ENCODE data around the gene LIPC. TPM values are rescaled to one million over a fixed set of nuclear protein-coding genes. Genes with fewer than 3 reads are reported as not detected.

The LIPC gene
- total and polyA plus RNA-seq, 8 donors, result 0.23 to 7.5 (median 0.76) TPM; not detected in 4

DNA sequence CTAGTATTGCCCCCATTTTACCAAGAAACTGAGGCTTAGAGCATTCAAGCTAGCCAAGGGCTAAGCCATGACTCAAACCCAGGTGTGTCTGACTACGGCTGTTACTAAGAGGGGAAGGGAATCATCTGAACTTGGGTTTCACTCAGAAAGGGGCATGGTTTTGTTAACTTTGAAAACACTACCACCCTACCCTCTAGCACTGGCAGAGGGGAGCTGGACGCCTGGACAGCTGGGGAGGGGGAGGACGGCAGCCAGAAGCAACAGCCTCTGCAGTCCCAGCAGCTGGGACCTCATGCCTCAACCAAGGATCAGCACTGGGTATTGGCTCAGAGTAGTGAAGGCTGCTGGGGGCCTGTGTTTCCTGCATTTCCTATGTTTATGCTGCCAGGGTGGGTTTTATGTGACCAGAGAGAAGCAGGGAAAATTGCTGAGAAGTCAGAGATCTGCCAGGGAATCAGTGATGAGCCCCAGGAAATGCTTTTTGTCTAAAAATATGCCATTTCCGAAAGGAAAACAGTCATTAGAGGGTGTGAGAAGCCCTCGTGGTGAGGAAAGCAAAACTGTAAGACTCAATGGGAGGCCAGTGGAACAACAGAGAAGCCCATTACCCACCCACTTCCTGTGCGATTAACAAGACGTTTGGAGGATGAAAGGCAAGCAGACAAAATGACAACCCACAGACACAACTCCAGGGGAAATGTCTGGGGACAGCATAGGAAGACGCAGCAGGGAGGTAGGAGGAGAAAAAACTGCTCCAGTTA, 41.2 kb downstream of the LIPC start:
- peak in 1 of 2 donors; percentile 63 for DNase-seq
- 61 to 70% (median 64%) methylated on average over 8 of the region's 8 CpGs for WGBS, 5 donors
- Histone ChIP-seq H3K4me1 (peaks cover 12 to 73% (median 26%) of the 10 kb centered on the region in 4 donors), H3K36me3 (no peaks in the 10 kb centered on the region), H3K27me3 (no peaks in the 10 kb centered on the region), H3K27ac (peak overlapping the region in 3 of 5 donors; percentile 24 to 49 (median 45)), H3K9me3 (no peaks in the 10 kb centered on the region), H3K4me3 (no peak overlapping the region)
- TF ChIP-seq EP300 (IDR thresholded peaks at IDR 0.05), result no peak
- no peak for TF ChIP-seq POLR2AphosphoS5 (IDR thresholded peaks at IDR 0.05)
- TF ChIP-seq, protein P1, sequence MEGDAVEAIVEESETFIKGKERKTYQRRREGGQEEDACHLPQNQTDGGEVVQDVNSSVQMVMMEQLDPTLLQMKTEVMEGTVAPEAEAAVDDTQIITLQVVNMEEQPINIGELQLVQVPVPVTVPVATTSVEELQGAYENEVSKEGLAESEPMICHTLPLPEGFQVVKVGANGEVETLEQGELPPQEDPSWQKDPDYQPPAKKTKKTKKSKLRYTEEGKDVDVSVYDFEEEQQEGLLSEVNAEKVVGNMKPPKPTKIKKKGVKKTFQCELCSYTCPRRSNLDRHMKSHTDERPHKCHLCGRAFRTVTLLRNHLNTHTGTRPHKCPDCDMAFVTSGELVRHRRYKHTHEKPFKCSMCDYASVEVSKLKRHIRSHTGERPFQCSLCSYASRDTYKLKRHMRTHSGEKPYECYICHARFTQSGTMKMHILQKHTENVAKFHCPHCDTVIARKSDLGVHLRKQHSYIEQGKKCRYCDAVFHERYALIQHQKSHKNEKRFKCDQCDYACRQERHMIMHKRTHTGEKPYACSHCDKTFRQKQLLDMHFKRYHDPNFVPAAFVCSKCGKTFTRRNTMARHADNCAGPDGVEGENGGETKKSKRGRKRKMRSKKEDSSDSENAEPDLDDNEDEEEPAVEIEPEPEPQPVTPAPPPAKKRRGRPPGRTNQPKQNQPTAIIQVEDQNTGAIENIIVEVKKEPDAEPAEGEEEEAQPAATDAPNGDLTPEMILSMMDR (IDR thresholded peaks at IDR 0.05), result no peak
- TF ChIP-seq POLR2A (IDR thresholded peaks at IDR 0.05), result no peak
- intact Hi-C loops (cut with DNase I; ENCODE audit: low total_unique reads), result no loop called here

DNA sequence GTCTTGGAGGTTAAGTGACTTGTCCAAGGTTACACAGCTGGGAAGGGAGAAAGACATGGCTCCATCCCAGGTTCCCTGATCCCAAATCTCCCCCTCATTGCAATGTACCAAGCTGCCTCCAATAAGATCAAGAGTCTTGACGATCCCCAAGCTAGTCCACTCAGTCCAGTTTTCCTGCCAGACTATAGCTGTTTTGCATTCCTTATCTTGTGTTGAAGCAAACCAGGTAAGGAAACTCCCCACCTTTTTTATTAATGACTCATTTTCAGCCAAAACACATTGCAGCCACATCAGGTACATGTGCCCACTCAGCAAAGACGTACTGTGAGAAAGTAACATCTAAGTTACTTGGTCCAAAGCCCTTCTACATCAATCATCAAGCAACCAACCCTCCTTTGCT, 41.9 kb downstream of the LIPC start:
- Histone ChIP-seq H3K4me3 (no peak overlapping the region), H3K9me3 (no peaks in the 10 kb centered on the region), H3K4me1 (peaks cover 12 to 68% (median 23%) of the 10 kb centered on the region in 4 donors), H3K36me3 (no peaks in the 10 kb centered on the region), H3K27ac (peak overlapping the region in 3 of 5 donors; percentile 24 to 49 (median 45)), H3K27me3 (no peaks in the 10 kb centered on the region)
- WGBS, 5 donors, result 18 to 40% (median 27%) methylated on average over 2 of the region's 2 CpGs
- intact Hi-C loops (cut with DNase I; ENCODE audit: low total_unique reads), result no loop called here
- TF ChIP-seq, protein P1 (IDR thresholded peaks at IDR 0.05), result no peak
- peak in 1 of 3 donors; percentile 68 for TF ChIP-seq POLR2AphosphoS5 (IDR thresholded peaks at IDR 0.05)
- peak in 1 of 2 donors; percentile 64 for DNase-seq

DNA sequence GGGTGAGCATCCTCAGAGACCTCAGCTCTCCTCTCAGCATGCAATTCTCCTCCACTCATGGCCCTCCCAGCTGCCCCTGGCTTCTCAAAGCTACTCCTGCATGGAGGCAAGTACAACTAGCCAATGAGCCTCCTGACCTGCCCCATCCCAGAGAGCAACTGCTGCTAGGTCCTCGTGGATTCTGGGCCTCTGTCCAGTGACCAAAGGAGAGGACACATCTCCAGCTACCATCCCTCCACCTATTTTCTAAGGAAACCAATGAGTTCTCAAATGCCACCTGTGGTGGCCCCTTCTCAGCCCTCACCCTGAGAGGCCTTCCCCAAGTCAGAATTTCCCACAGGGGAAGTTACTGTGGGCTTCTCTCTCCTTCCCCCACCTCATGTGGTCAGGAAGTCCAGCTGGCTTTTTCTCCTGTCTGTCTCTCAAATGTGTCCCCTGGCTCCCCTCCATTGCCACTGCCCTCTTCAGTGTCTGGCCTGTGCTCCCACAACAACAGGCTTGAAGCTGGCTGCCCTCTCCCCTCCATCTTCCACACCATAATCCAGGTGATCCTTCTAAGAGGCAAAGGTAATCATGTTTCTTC, 43.0 kb downstream of the LIPC start:
- intact Hi-C loops (cut with DNase I; ENCODE audit: low total_unique reads), result no loop called here
- Histone ChIP-seq H3K36me3 (no peaks in the 10 kb centered on the region), H3K4me3 (no peak overlapping the region), H3K27ac (peak overlapping the region in 1 of 5 donors; percentile 9), H3K9me3 (no peaks in the 10 kb centered on the region), H3K27me3 (no peaks in the 10 kb centered on the region), H3K4me1 (peaks cover 6 to 61% (median 19%) of the 10 kb centered on the region in 4 donors)
- DNase-seq, result no peak
- 69 to 78% (median 73%) methylated on average over 1 of the region's 1 CpG for WGBS, 5 donors
- TF ChIP-seq, protein P1 (IDR thresholded peaks at IDR 0.05), result no peak
- TF ChIP-seq POLR2AphosphoS5 (IDR thresholded peaks at IDR 0.05) (no peak), EP300 (IDR thresholded peaks at IDR 0.05) (no peak), POLR2A (IDR thresholded peaks at IDR 0.05) (no peak)

DNA sequence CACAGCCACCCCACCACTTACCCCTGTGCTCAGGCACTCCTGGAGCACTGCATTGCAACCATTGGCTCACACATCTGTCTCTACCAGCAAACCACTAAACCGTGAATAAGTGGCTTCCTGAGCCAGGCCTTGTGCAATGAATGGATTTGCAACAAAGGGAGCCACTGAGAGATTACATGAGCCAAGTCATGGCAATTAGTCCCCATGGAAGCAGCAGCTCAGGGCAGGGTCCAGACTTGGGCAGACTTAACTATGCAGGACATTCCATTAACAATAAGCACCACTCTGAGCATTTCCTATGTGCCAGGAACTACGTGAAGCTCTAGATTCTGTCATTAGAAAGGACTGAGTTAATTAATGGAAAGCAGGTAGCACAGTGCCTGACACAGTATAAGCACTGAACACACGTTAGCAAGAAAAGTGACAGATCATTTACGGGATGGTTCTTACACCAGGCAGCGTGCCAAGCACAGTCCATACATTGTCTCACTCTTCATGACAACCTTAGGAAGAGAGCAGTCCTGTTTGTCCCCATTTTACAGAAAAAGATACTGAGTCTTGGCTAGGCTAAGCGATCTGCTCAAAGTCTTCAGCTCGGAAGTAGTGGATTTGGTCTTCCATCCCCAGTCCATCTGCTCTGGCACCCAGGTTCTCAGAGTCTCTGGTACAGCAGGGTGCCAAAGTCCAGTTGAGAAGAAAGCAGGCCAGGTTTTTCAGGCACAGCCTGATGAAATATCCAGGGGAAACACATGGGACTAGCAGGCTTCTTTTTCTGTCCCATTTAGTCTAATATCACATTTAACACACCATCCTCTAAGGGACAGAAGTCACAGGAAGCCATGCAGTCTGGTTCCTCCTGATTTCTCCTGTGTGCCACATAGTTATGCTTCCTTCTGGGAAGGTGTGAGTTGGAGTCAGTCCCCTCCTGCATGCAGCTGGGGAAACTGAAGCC, 44.1 kb downstream of the LIPC start:
- peak overlapping the region in 1 of 5 donors; percentile 9 for H3K27ac ChIP-seq
- H3K9me3 ChIP-seq, result no peaks in the 10 kb centered on the region
- peaks cover 6 to 51% (median 18%) of the 10 kb centered on the region in 4 donors for H3K4me1 ChIP-seq
- TF ChIP-seq, protein P1 (IDR thresholded peaks at IDR 0.05), result no peak
- no peak for TF ChIP-seq EP300 (IDR thresholded peaks at IDR 0.05)
- TF ChIP-seq POLR2A (IDR thresholded peaks at IDR 0.05), result no peak
- TF ChIP-seq POLR2AphosphoS5 (IDR thresholded peaks at IDR 0.05), result no peak
- 80 to 84% (median 84%) methylated on average over 7 of the region's 7 CpGs for WGBS, 5 donors
- no peaks in the 10 kb centered on the region for H3K36me3 ChIP-seq
- no peak overlapping the region for H3K4me3 ChIP-seq
- H3K27me3 ChIP-seq, result no peaks in the 10 kb centered on the region
- intact Hi-C loops (cut with DNase I; ENCODE audit: low total_unique reads), result no loop called here
- DNase-seq, result peak in 1 of 2 donors; percentile 54

Measured in stomach (tissue), 9 donors.